Urinary bladder (tissue), 4 donors: ENCODE data around the gene GSE1. TPM values are rescaled to one million over a fixed set of nuclear protein-coding genes. Genes with fewer than 3 reads are reported as not detected.

ENCODE experiments used
- DNase-seq: peaks from one replicate; pipeline ENCODE4 v3.0.0-alpha.2; 2015; ENCODE audit errors: extremely low spot score
- H3K27ac ChIP-seq: one replicate; pipeline ENCODE4 v1.5.1; 2013; ENCODE audit warnings: low read depth, mild to moderate bottlenecking, moderate library complexity
- H3K36me3 ChIP-seq: one replicate; pipeline ENCODE4 v1.6.1; 2013; ENCODE audit warnings: mild to moderate bottlenecking, moderate library complexity; ENCODE audit not compliant: insufficient read depth
- H3K4me1 ChIP-seq: one replicate; pipeline ENCODE4 v1.6.1; 2013; ENCODE audit warnings: mild to moderate bottlenecking, moderate library complexity; ENCODE audit not compliant: insufficient read depth
- H3K4me3 ChIP-seq: one replicate; pipeline ENCODE4 v1.5.1; 2013; ENCODE audit warnings: low read depth, low read length
- WGBS: extraction: QIAGEN DNeasy Blood & Tissue Kit; methylation state at CpG from one replicate; pipeline ENCODE4 v1.1.7; 2013; 5-methylcytosine and 5-hydroxymethylcytosine counted together
- polyA plus RNA-seq: library from polyadenylated mRNA; stranded (reverse); fragments of 200-250 nt; gene quantifications from one replicate; pipeline ENCODE4 v1.2.3, GENCODE V29; 2013
- total RNA-seq: library from RNA; depleted of rRNA; stranded (reverse); fragments of >200 nt; gene quantifications from one replicate; pipeline ENCODE4 v1.2.3, GENCODE V29; 2014
- donor health status: healthy with polysubstance abuse.
- donor health status: healthy.

The GSE1 gene
- total and polyA plus RNA-seq, 2 donors = 29.7 to 33.4 TPM

GRCh38 chr16:85619101-85619891, 6.2 kb downstream of the GSE1 start:
- H3K4me1 ChIP-seq = peaks cover 2% of the 10 kb centered on the region
- no peak overlapping the region for H3K4me3 ChIP-seq
- WGBS = 92% methylated on average over 28 of the region's 28 CpGs

GRCh38 chr16:85620374-85620773, 7.3 kb downstream of the GSE1 start:
- no peak for DNase-seq
- Histone ChIP-seq H3K36me3 (no peaks in the 10 kb centered on the region), H3K4me1 (no peaks in the 10 kb centered on the region), H3K4me3 (no peak overlapping the region), H3K27ac (no peak overlapping the region)
- WGBS = 90% methylated on average over 16 of the region's 16 CpGs

More at GRCh38 chr16:85619101-85619891, 6.2 kb downstream of the GSE1 start:
- no peak for DNase-seq
- no peak overlapping the region for H3K27ac ChIP-seq
- no peaks in the 10 kb centered on the region for H3K36me3 ChIP-seq

- DNase-seq = no peak
- no peak overlapping the region for H3K27ac ChIP-seq
- H3K4me1 ChIP-seq = no peaks in the 10 kb centered on the region
- 89% methylated on average over 13 of the region's 13 CpGs for WGBS
- H3K36me3 ChIP-seq = no peaks in the 10 kb centered on the region
- no peak overlapping the region for H3K4me3 ChIP-seq
Measured at GRCh38 chr16:85621698-85622428, 8.7 kb downstream of the GSE1 start.

GRCh38 chr16:85622683-85623082, 9.6 kb downstream of the GSE1 start:
- no peak overlapping the region for H3K27ac ChIP-seq
- no peak for DNase-seq
- H3K4me1 ChIP-seq = no peaks in the 10 kb centered on the region
- H3K36me3 ChIP-seq = no peaks in the 10 kb centered on the region
- WGBS = 85% methylated on average over 6 of the region's 6 CpGs
- no peak overlapping the region for H3K4me3 ChIP-seq

GRCh38 chr16:85623250-85623649, 10.1 kb downstream of the GSE1 start:
- 96% methylated on average over 11 of the region's 11 CpGs for WGBS

GRCh38 chr16:85623997-85624601, 11.0 kb downstream of the GSE1 start:
- 94% methylated on average over 21 of the region's 21 CpGs for WGBS
- DNase-seq = no peak
- Histone ChIP-seq H3K36me3 (no peaks in the 10 kb centered on the region), H3K4me1 (no peaks in the 10 kb centered on the region), H3K4me3 (no peak overlapping the region), H3K27ac (no peak overlapping the region)

More at GRCh38 chr16:85623250-85623649, 10.1 kb downstream of the GSE1 start:
- Histone ChIP-seq H3K36me3 (no peaks in the 10 kb centered on the region), H3K4me1 (no peaks in the 10 kb centered on the region), H3K4me3 (no peak overlapping the region), H3K27ac (no peak overlapping the region)
- DNase-seq = no peak

GRCh38 chr16:85624646-85625045, 11.5 kb downstream of the GSE1 start:
- Histone ChIP-seq H3K4me1 (no peaks in the 10 kb centered on the region), H3K4me3 (no peak overlapping the region), H3K27ac (no peak overlapping the region), H3K36me3 (no peaks in the 10 kb centered on the region)
- no peak for DNase-seq
- WGBS = 95% methylated on average over 17 of the region's 17 CpGs

- H3K4me1 ChIP-seq = no peaks in the 10 kb centered on the region
- H3K36me3 ChIP-seq = no peaks in the 10 kb centered on the region
- 90% methylated on average over 27 of the region's 27 CpGs for WGBS
- no peak overlapping the region for H3K4me3 ChIP-seq
- no peak for DNase-seq
- H3K27ac ChIP-seq = no peak overlapping the region
Measured at GRCh38 chr16:85625053-85625452, 11.9 kb downstream of the GSE1 start.

- no peak overlapping the region for H3K27ac ChIP-seq
- no peak overlapping the region for H3K4me3 ChIP-seq
- H3K4me1 ChIP-seq = no peaks in the 10 kb centered on the region
- no peaks in the 10 kb centered on the region for H3K36me3 ChIP-seq
- no peak for DNase-seq
- 93% methylated on average over 18 of the region's 18 CpGs for WGBS
Measured at GRCh38 chr16:85625485-85626117, 12.5 kb downstream of the GSE1 start.

- 62% methylated on average over 37 of the region's 37 CpGs for WGBS
- Histone ChIP-seq H3K27ac (no peak overlapping the region), H3K4me1 (no peaks in the 10 kb centered on the region), H3K36me3 (no peaks in the 10 kb centered on the region), H3K4me3 (no peak overlapping the region)
- DNase-seq = no peak
Measured at GRCh38 chr16:85626191-85626981, 13.3 kb downstream of the GSE1 start.

- no peak overlapping the region for H3K4me3 ChIP-seq
- no peak overlapping the region for H3K27ac ChIP-seq
- DNase-seq = no peak
- 67% methylated on average over 8 of the region's 8 CpGs for WGBS
- no peaks in the 10 kb centered on the region for H3K36me3 ChIP-seq
- H3K4me1 ChIP-seq = no peaks in the 10 kb centered on the region
Measured at GRCh38 chr16:85627089-85627488, 14.0 kb downstream of the GSE1 start.

GRCh38 chr16:85627526-85628264, 14.6 kb downstream of the GSE1 start:
- no peak for DNase-seq
- Histone ChIP-seq H3K4me3 (no peak overlapping the region), H3K4me1 (no peaks in the 10 kb centered on the region), H3K36me3 (no peaks in the 10 kb centered on the region), H3K27ac (no peak overlapping the region)
- 75% methylated on average over 30 of the region's 30 CpGs for WGBS
